Neural progenitor cell (in vitro differentiated cells): ENCODE data around the gene ATP1A3.
A peak's percentile ranks its signal among the peaks of the same experiment; 100 is the strongest.
"Not testable (repeated sequence)": the region's sequence is repeated elsewhere in the genome, so short reads cannot be mapped to it uniquely, and the experiment has no call there.

Source experiments
- CTCF ChIP-seq: fragments of 200-600 bp; sonication (generic); IDR thresholded peaks from 2 replicates; pipeline ENCODE4 v1.5.1; 2017; ENCODE audit warnings: antibody characterized with exemption, mild to moderate bottlenecking
- EZH2 ChIP-seq: fragments of 200-600 bp; sonication (generic); IDR thresholded peaks from 2 replicates; pipeline ENCODE4 v1.6.1; 2017; ENCODE audit warnings: antibody characterized with exemption, mild to moderate bottlenecking, moderate library complexity

DNA sequence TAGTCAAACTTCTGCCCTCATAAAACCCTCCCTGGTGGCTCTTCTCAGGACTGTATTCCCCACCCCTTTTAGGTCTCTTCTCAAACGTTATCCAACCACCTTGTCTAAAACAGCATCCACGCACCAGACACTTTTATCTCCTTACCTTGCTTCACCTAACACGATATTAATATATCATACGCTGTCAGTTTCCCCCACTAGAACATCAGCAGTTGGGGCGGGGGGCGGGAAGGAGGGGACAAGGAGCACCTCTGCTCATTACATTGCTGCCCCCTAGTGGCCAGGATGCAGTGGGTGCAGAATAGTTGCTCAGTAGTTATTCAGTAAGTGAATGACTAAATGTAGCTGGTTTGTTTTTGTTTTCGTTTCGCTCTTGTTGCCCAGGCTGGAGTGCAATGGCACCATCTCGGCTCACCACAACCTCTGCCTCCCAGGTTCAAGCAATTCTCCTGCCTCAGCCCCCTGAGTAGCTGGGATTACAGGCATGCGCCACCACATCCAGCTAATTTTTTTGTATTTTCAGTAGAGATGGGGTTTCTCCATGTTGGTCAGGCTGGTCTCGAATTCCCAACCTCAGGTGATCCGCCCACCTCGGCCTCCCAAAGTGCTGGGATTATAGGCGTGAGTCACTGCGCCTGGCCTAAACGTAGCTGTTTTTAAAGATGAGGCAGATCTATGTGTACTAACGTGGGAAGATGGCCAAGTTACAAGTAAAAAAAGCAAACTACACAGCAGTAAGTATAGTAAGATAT, 40.8 kb upstream of the ATP1A3 start:
- peak; percentile 94 for TF ChIP-seq CTCF
- not testable (repeated sequence) for TF ChIP-seq EZH2
